Measurements from ENCODE around the gene SIGLEC1. TPM values are rescaled to one million over a fixed set of nuclear protein-coding genes. Genes with fewer than 3 reads are reported as not detected.

The SIGLEC1 gene
- total RNA-seq, result not detected

DNA sequence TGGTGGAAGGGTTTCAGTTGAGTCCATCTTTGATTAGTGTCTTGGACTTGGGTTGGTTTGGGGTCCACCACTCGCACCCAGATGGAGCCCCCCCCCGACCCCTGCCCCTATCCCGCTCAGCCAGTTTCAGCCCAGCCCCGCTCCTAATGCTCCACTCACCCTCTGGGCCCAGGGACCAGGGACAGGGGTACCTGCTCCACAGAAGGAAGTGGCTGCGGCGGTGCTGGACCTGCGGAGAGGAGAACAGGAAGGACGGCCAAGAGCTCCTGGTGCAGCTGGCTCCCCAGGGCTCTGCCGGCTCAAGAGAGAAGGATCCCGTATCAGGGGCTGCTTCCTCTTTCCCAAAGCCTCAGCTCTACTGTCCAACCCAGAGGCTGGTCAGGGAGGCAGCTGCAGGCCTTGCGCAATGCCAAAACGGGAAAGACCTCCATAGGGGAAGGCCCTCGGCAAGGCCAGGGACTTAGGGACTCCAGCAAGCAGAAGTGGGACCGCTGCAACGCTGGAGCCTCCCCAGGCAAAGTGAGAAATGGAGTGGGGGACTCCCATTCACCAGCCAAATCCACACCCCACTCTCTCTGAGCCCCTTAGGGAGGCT is at the start of gene SIGLEC1:
TSS of gene SIGLEC1 (minus strand) at position 322 of the 595 bp plus-strand sequence. CDS start 5,472 bp downstream, outside the sequence.
- Mint-ChIP-seq H3K27me3 (peaks cover 4% of the 10 kb centered on the region), H3K4me3 (no peak within 1 kb of the TSS), H3K9me3 (no peaks in the 10 kb centered on the region), H3K27ac (no peak within 1 kb of the TSS), H3K36me3 (ENCODE audit: low read depth) (no peaks in the 10 kb centered on the region), H3K4me1 (no peaks in the 10 kb centered on the region)
- ATAC-seq (replicated peaks), result no peak

DNA sequence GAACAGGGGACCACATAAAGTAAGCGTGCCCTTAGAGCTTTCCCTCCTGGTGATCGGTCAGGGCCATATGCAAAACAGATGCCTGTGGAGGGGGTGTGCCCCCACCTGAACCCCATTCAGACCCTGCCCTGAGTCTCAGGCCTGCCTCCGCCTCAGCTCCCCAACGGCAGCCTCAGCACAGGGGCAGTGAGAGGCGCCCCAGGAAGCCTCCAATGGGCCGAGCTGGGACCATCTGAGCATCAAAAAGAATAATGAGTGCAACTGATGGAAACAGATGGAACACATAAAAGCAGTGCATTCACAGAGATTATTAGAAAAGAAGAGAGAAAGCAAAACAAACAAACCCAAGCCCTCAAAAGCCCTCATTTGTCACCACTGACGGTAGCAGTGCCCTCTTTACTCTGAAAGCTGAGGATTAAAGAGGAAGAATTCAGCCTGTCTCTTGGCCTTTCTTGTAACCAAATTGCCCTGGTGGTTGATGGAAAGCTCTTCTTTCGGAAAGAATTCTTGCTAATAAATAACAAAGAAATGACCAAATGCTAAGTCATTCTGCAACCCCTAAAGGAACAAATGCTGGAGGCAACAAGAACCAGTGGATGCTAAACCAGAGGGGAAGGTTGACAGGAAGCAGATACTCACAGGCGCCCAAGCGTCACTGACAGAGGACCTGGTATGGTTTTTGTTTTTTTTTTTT is 48.4 kb upstream of the SIGLEC1 start:
- Mint-ChIP-seq H3K27me3 (no peaks in the 10 kb centered on the region), H3K36me3 (ENCODE audit: low read depth) (peaks cover 23% of the 10 kb centered on the region), H3K27ac (no peak overlapping the region), H3K4me3 (no peak overlapping the region), H3K9me3 (no peaks in the 10 kb centered on the region), H3K4me1 (no peaks in the 10 kb centered on the region)
- ATAC-seq (replicated peaks), result no peak

DNA sequence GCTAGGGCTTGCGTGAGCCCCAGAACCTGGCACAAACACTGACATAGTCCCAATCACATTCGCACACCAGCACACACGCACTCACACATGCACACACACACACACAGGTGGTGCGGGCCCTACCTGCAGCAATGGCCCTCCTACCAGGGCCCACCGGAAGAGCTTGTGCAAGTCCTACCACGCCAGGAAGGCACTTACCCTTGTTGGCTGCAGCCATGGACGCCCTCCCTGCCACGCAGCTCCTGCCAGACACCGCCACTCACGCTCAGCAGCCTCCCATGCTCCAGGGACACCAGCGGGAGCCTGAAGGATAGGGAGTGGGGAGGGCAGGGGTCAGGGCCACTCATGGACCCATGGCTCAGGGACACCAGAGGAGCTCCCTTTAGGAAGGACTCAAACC is 47.5 kb upstream of the SIGLEC1 start:
- Mint-ChIP-seq H3K36me3 (ENCODE audit: low read depth) (peaks cover 23% of the 10 kb centered on the region), H3K27me3 (no peaks in the 10 kb centered on the region), H3K27ac (peak overlapping the region; percentile 12), H3K4me1 (no peaks in the 10 kb centered on the region), H3K9me3 (no peaks in the 10 kb centered on the region), H3K4me3 (no peak overlapping the region)
- ATAC-seq (replicated peaks), result no peak

DNA sequence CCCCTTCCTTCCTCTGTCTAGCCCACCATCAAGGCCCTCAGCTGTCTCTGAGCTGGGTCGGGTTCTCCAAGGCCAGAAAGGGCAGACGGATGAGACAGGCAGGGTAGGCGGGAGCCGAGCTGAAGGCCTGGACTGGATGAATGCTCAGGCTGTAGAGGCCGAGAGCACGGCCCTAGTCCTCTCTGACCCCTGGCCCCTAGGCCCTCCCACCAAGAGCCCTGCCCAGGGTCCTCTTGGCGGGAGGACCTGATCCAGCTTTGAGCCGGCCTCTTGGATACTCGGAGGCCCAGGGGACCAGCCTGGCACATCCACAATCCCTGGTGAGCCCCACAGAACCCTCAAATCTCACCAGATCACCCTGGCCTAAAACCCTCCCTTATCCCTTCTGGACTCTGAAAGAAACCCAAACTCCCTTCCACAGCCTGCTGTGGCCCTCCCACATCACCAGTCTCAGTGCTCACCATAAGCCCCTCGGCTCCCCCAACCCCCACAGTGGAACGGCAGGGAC is 47.0 kb upstream of the SIGLEC1 start:
- H3K4me1 Mint-ChIP-seq, result no peaks in the 10 kb centered on the region
- peak overlapping the region; percentile 12 for H3K27ac Mint-ChIP-seq
- H3K27me3 Mint-ChIP-seq, result no peaks in the 10 kb centered on the region
- H3K4me3 Mint-ChIP-seq, result no peak overlapping the region
- H3K36me3 Mint-ChIP-seq (ENCODE audit: low read depth), result peaks cover 23% of the 10 kb centered on the region
- no peak for ATAC-seq (replicated peaks)
- H3K9me3 Mint-ChIP-seq, result no peaks in the 10 kb centered on the region

DNA sequence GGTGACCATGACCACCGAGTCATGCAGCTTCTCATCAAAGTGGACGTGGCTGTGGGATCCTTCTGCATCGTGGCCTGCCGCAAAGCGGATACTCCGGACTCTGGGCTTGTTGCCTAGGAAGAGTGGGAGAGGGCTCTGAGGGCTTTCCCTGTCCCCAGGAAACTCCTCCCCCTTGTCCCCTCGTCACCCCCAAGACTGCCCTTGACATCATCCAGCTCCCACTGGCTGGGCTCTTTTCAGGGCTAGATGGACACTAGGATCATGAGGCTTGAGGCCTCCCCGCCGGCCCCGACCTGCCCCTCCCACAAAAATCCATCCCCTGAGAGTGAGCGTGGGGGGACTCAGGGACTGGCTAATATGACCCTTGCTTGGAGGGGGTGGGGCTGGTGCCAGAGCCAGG is 46.2 kb upstream of the SIGLEC1 start:
- no peak for ATAC-seq (replicated peaks)
- Mint-ChIP-seq H3K36me3 (ENCODE audit: low read depth) (peaks cover 23% of the 10 kb centered on the region), H3K4me1 (no peaks in the 10 kb centered on the region), H3K9me3 (no peaks in the 10 kb centered on the region), H3K27me3 (no peaks in the 10 kb centered on the region), H3K4me3 (no peak overlapping the region), H3K27ac (no peak overlapping the region)

DNA sequence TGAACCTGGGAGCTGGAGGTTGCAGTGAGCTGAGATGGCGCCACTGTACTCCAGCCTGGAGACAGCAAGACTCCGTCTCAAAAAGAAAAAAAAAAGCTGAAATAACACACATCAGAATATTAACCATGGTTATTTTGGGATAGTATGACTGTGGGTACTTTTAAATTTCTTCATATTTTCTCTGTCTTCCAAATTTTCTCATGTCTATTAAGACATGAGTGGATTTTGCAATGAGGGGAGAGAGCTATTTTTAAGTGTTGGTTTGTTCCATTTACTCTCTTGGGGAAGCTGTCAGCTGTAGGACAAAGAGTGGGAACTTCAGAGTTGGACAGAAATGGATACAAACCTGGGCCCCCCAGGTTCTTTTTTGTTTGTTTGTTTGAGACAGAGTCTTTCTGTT is 44.9 kb upstream of the SIGLEC1 start:
- H3K36me3 Mint-ChIP-seq (ENCODE audit: low read depth), result peaks cover 23% of the 10 kb centered on the region
- H3K27ac Mint-ChIP-seq, result no peak overlapping the region
- ATAC-seq (replicated peaks), result no peak
- H3K4me1 Mint-ChIP-seq, result no peaks in the 10 kb centered on the region
- H3K27me3 Mint-ChIP-seq, result no peaks in the 10 kb centered on the region
- no peak overlapping the region for H3K4me3 Mint-ChIP-seq
- H3K9me3 Mint-ChIP-seq, result no peaks in the 10 kb centered on the region

DNA sequence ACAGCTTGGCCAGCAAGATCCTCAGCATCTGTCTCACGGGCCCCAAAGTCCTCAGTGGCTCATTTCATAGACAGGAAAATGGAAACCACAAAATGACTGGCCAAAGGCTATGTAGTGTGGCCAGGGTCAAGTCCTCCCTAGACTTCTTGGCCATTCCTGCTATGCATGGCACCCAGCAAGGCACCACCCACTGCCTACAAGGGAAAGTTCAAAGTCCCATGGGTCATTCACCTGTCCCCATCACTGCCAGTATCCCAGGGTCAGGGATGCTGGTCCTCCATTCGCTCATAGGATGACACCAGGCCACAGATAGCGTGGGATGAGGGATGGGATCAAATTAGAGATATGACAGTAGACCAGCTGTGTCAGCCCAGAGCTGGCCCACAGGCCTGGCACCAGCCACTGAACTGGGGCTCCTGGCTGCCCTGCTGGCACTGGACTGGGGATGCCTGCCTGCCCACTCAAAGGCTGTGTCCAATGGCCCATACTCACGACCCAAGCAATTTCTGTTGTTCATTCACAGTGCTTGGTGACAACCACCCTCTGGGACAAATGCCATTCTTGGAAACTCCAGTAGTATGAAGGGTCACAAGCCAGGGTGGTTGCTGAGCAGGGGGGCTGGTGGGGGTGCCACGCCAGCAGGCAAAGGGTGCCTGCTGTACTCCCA is 43.5 kb upstream of the SIGLEC1 start:
- Mint-ChIP-seq H3K27me3 (no peaks in the 10 kb centered on the region), H3K27ac (peak overlapping the region; percentile 43), H3K4me3 (no peak overlapping the region), H3K9me3 (no peaks in the 10 kb centered on the region), H3K36me3 (ENCODE audit: low read depth) (peaks cover 17% of the 10 kb centered on the region), H3K4me1 (no peaks in the 10 kb centered on the region)
- ATAC-seq (replicated peaks), result no peak

DNA sequence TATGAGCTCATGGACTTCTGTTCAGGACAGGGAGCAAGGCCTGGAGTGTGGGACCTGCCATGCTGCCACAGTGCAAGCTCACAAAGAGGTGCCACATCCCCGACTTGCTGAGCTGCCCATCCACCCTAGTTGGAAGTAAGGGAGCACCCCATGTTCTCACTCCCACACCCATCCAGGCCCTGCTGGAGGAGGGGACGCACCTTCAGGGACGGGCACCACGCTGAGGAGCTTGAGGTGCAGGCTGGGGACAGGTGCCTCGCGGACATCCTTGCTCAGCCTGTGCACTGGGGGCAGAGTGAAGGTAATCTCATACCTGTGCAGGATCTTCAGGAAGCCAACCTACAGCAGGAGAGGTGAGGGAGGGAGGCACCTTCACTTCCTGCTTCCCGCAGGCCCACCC is 42.9 kb upstream of the SIGLEC1 start:
- H3K4me3 Mint-ChIP-seq, result no peak overlapping the region
- H3K9me3 Mint-ChIP-seq, result no peaks in the 10 kb centered on the region
- H3K36me3 Mint-ChIP-seq (ENCODE audit: low read depth), result peaks cover 17% of the 10 kb centered on the region
- no peaks in the 10 kb centered on the region for H3K4me1 Mint-ChIP-seq
- H3K27me3 Mint-ChIP-seq, result no peaks in the 10 kb centered on the region
- ATAC-seq (replicated peaks), result no peak
- peak overlapping the region; percentile 43 for H3K27ac Mint-ChIP-seq

DNA sequence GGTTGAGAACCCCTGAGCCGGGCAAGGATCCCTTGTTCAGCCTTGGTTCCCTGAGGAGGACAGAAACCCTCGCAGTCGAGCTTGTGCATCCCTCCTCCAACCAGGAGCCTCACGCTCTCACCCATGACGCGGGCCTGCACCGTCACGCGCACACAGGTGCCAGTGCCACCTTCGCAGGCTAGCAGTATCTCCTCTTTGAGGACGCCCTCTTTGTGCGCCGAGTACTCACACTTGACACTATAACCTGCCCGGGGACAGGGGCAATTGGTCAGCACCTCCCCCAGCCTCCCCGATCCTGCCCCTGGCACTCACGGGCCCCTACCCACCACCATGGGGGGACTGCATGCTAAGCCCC is 41.9 kb upstream of the SIGLEC1 start:
- H3K9me3 Mint-ChIP-seq, result no peaks in the 10 kb centered on the region
- no peak overlapping the region for H3K27ac Mint-ChIP-seq
- H3K36me3 Mint-ChIP-seq (ENCODE audit: low read depth), result peaks cover 17% of the 10 kb centered on the region
- no peaks in the 10 kb centered on the region for H3K27me3 Mint-ChIP-seq
- no peaks in the 10 kb centered on the region for H3K4me1 Mint-ChIP-seq
- no peak overlapping the region for H3K4me3 Mint-ChIP-seq
- no peak for ATAC-seq (replicated peaks)

DNA sequence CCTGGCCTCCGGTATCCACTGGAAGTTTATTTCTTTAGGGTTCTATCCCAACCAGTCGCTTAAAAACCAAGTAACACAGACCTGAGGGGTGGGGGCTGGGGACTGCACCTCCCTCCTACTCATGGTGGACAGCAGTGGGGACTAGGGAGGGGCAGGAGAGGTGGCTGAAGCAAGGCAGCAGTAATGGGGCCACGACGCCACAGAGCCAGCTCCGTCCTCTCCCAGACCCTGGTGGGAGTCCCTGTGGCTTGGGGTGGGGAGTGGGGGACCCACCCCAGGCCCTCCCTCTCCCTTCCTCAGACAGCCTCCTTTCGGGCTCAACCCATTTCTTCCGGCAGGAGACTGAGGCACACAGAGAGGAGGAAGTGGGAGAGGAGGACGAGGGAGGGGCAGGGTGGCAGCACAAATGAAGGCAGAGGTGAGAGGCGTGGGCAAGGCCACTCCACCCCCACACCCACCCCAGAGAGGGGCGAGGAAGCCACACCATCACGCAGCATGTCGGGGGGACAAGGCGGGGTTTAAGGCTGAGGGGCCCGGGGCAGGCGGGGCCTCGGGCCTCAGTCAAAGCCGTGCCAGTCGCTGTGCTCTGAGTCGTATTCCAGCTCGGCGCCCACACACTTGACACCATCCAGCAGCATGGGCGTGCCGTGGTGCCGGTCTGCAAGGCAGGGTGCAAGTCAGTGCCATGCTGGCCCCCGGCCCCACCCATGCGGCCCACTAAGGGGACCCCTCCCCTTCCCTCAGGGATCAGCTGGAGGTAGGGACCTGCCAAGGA is 41.3 kb upstream of the SIGLEC1 start:
- no peaks in the 10 kb centered on the region for H3K9me3 Mint-ChIP-seq
- H3K4me3 Mint-ChIP-seq, result no peak overlapping the region
- H3K27me3 Mint-ChIP-seq, result no peaks in the 10 kb centered on the region
- no peaks in the 10 kb centered on the region for H3K4me1 Mint-ChIP-seq
- ATAC-seq (replicated peaks), result no peak
- peaks cover 17% of the 10 kb centered on the region for H3K36me3 Mint-ChIP-seq (ENCODE audit: low read depth)
- no peak overlapping the region for H3K27ac Mint-ChIP-seq

DNA sequence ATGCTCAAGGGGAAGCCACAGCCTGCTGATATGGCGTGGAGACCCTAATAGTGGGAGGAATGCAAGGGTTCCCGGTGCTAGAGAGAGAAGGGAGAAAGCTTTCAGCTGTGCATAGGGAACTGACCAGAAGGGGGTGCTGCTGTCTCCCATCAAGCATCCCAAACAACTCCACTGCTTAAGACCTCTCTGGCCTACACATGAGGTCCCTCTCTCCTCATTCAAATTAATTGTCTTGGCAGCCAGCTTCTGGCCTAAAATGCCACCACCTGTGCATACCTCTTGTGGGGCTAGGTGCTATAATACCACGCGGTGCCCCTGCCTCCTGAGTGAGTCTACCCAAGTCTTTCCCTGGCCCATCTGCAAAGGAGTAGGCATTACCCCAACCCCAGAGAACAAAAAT is 40.7 kb upstream of the SIGLEC1 start:
- Mint-ChIP-seq H3K4me3 (no peak overlapping the region), H3K27ac (no peak overlapping the region), H3K27me3 (no peaks in the 10 kb centered on the region), H3K4me1 (no peaks in the 10 kb centered on the region), H3K9me3 (no peaks in the 10 kb centered on the region), H3K36me3 (ENCODE audit: low read depth) (peaks cover 14% of the 10 kb centered on the region)
- ATAC-seq (replicated peaks), result peak; percentile 77

DNA sequence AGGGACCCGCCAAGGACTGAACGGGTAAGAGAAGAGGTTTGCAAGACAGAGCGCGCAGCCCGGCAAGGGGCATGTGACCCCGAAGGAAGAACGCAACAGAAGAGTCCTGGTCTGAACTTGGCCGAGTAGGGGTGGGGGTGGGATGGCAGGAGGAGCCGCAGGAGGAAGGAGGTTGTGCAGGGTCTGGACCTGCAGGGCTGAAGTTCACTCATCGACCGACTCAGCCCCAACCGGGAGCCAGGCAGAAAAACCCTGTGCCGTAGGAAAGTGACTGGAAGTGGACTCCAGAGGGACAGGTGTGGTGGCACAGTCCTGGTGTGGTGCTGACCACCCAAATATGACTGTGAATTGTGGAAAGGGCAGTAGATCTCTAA is 40.0 kb upstream of the SIGLEC1 start:
- Mint-ChIP-seq H3K36me3 (ENCODE audit: low read depth) (peaks cover 7% of the 10 kb centered on the region), H3K27ac (no peak overlapping the region), H3K9me3 (no peaks in the 10 kb centered on the region), H3K4me1 (no peaks in the 10 kb centered on the region), H3K27me3 (no peaks in the 10 kb centered on the region), H3K4me3 (peak overlapping the region; percentile 46)
- no peak for ATAC-seq (replicated peaks)

DNA sequence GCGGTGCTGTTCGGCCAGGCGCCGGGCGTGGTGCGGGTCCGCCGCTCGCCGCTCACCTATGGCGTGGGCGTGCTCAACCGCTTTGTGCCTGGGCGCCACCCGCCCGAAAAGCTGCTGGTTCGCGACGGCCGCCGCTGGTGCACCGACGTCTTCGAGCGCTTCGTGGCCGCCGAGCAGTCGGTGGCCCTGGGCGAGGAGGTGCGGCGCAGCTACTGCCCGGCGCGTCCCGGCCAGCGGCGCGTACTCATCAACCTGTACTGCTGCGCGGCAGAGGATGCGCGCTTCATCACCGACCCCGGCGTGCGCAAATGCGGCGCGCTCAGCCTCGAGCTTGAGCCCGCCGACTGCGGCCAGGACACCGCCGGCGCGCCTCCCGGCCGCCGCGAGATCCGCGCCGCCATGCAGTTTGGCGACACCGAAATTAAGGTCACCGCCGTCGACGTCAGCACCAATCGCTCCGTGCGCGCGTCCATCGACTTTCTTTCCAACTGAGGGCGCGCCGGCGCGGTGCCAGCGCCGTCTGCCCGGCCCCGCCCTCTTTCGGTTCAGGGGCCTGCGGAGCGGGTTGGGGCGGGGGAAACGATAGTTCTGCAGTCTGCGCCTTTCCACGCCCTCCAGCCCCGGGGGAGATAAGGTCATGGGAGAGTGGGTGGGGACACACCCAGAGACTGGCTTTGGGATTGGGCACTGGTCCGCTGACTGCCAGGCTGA is 39.4 kb upstream of the SIGLEC1 start:
- peak; percentile 51 for ATAC-seq (replicated peaks)
- peaks cover 5% of the 10 kb centered on the region for H3K36me3 Mint-ChIP-seq (ENCODE audit: low read depth)
- no peaks in the 10 kb centered on the region for H3K27me3 Mint-ChIP-seq
- H3K27ac Mint-ChIP-seq, result no peak overlapping the region
- no peaks in the 10 kb centered on the region for H3K9me3 Mint-ChIP-seq
- H3K4me1 Mint-ChIP-seq, result no peaks in the 10 kb centered on the region
- H3K4me3 Mint-ChIP-seq, result peak overlapping the region; percentile 46

DNA sequence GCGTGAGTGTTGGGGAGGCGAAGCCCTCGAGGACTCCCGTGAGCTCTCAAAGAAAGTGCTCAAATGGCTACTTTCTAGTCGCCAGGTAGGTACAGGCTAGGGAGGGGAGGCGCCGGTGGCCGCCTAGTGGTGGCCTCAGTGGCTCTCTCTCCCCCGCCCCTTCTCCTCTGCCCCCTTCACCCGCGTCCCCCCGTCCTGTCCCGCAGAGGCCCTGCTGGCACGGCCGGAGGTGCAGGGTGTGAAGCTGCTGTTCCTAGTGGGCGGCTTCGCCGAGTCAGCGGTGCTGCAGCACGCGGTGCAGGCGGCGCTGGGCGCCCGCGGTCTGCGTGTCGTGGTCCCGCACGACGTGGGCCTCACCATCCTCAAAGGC is 38.9 kb upstream of the SIGLEC1 start:
- Mint-ChIP-seq H3K4me3 (no peak overlapping the region), H3K4me1 (no peaks in the 10 kb centered on the region), H3K27ac (no peak overlapping the region), H3K36me3 (ENCODE audit: low read depth) (no peaks in the 10 kb centered on the region), H3K9me3 (no peaks in the 10 kb centered on the region), H3K27me3 (no peaks in the 10 kb centered on the region)
- no peak for ATAC-seq (replicated peaks)
